Liver (tissue), 9 donors: Measurements from ENCODE around the gene FOXR1. TPM values are rescaled to one million over a fixed set of nuclear protein-coding genes. Genes with fewer than 3 reads are reported as not detected.

Experiments
- DNase-seq: peaks from one replicate; pipeline ENCODE4 v3.0.0-alpha.2; 2017; ENCODE audit warnings: low spot score
- H3K27ac ChIP-seq, 2 donors: one replicate each; pipeline ENCODE4 v1.7.0; 2013; ENCODE audit warnings: inconsistent platforms in 2 of 2, low read length in 2 of 2, control low read depth in 1 of 2, low read depth in 1 of 2, mild to moderate bottlenecking in 1 of 2
- H3K27me3 ChIP-seq, 4 donors: one replicate each; pipeline versions ENCODE4 v1.6.1 to v1.7.0; 2013; ENCODE audit warnings: low read length in 3 of 4, inconsistent platforms in 1 of 4, mild to moderate bottlenecking in 1 of 4, moderate library complexity in 1 of 4; ENCODE audit not compliant: control insufficient read depth in 4 of 4, insufficient read depth in 4 of 4
- H3K36me3 ChIP-seq, 4 donors: one replicate each; pipeline versions ENCODE4 v1.6.1 to v1.7.0; 2013; ENCODE audit warnings: low read length in 3 of 4, mild to moderate bottlenecking in 3 of 4, low read depth in 1 of 4, moderate library complexity in 1 of 4; ENCODE audit not compliant: control insufficient read depth in 4 of 4, insufficient read depth in 3 of 4
- H3K4me1 ChIP-seq, 4 donors: one replicate each; pipeline versions ENCODE4 v1.6.1 to v1.7.0; 2013; ENCODE audit warnings: low read length in 3 of 4, mild to moderate bottlenecking in 3 of 4, moderate library complexity in 1 of 4; ENCODE audit not compliant: control insufficient read depth in 4 of 4, insufficient read depth in 4 of 4
- H3K4me3 ChIP-seq, 3 donors: one replicate each; pipeline versions ENCODE4 v1.6.1 to v1.7.0; 2013; ENCODE audit warnings: low read length in 3 of 3, control low read depth in 1 of 3, low read depth in 1 of 3, mild to moderate bottlenecking in 1 of 3
- H3K9ac ChIP-seq, 2 donors: one replicate each; pipeline ENCODE4 v1.7.0; 2013; ENCODE audit warnings: low read length in 2 of 2, mild to moderate bottlenecking in 2 of 2, moderate library complexity in 2 of 2, control low read depth in 1 of 2, low read depth in 1 of 2
- H3K9me3 ChIP-seq, 4 donors: one replicate each; pipeline versions ENCODE4 v1.6.1 to v1.7.0; 2013; ENCODE audit warnings: low read length in 3 of 4; ENCODE audit not compliant: control insufficient read depth in 4 of 4
- ATF3 ChIP-seq: IDR thresholded peaks from 2 replicates; pipeline ENCODE4 v1.6.1; 2016; ENCODE audit warnings: antibody characterized with exemption
- EGR1 ChIP-seq, 2 donors: IDR thresholded peaks; 2 replicates each; pipeline ENCODE4 v1.6.1; 2016 to 2018; ENCODE audit warnings: antibody characterized with exemption in 2 of 2, low read depth in 2 of 2
- FOXA2 ChIP-seq: IDR thresholded peaks from 2 replicates; pipeline ENCODE4 v1.6.1; 2016; ENCODE audit warnings: antibody characterized with exemption
- JUND ChIP-seq, 2 donors: IDR thresholded peaks; 2 replicates each; pipeline ENCODE4 v1.6.1; 2016; ENCODE audit warnings: antibody characterized with exemption in 2 of 2
- RAD21 ChIP-seq, 2 donors: IDR thresholded peaks; 2 replicates each; pipeline ENCODE4 v1.6.1; 2016; ENCODE audit warnings: antibody characterized with exemption in 2 of 2, mild to moderate bottlenecking in 2 of 2
- REST ChIP-seq: IDR thresholded peaks from 2 replicates; pipeline ENCODE4 v1.6.1; 2016; ENCODE audit warnings: antibody characterized with exemption, mild to moderate bottlenecking
- RXRA ChIP-seq, 2 donors: IDR thresholded peaks; 2 replicates each; pipeline ENCODE4 v1.6.1; 2017 to 2018; ENCODE audit warnings: antibody characterized with exemption in 2 of 2, mild to moderate bottlenecking in 1 of 2
- SP1 ChIP-seq: IDR thresholded peaks from 2 replicates; pipeline ENCODE4 v1.6.1; 2018; ENCODE audit warnings: antibody characterized with exemption, mild to moderate bottlenecking
- TAF1 ChIP-seq: conservative IDR thresholded peaks from 2 replicates; pipeline ENCODE4 v1.6.1; 2016; ENCODE audit warnings: antibody characterized with exemption, mild to moderate bottlenecking
- YY1 ChIP-seq: IDR thresholded peaks from 2 replicates; pipeline ENCODE4 v1.6.1; 2016; ENCODE audit warnings: antibody characterized with exemption, mild to moderate bottlenecking
- WGBS: extraction: QIAGEN DNeasy Blood & Tissue Kit; methylation state at CpG from one replicate; pipeline ENCODE4 v1.1.7; 2013; 5-methylcytosine and 5-hydroxymethylcytosine counted together
- polyA plus RNA-seq, 2 donors: library from polyadenylated mRNA; stranded (reverse) in 1 of 2; unstranded in 1 of 2; fragments of 200-250 nt in 1 of 2; fragments of >200 nt in 1 of 2; fragmentation: Nextera tagmentation in 1 of 2; extraction: Ambion mirVana in 1 of 2; gene quantifications; one replicate each; pipeline versions ENCODE4 v1.2.1 to v1.2.3, GENCODE V29; 2013 to 2015
- total RNA-seq, 2 donors: library from RNA; depleted of rRNA; stranded (reverse); fragments of >200 nt; gene quantifications; one replicate each; pipeline ENCODE4 v1.2.3, GENCODE V29; 2014
- donor health status: healthy.
- donor health status: healthy.
- donor health status: healthy.
- donor health status: healthy.
- donor health status: healthy.

FOXR1 gene
- total and polyA plus RNA-seq, 4 donors, result not detected

- WGBS, result 8% methylated on average over 7 of the region's 7 CpGs
- H3K27ac ChIP-seq, result peak overlapping the region; percentile 91 to 94
- TF ChIP-seq YY1, result no peak
- TF ChIP-seq EGR1 (IDR thresholded peaks at IDR 0.05; ENCODE audit: low read depth in 2 of 2), result no peak
- TF ChIP-seq RXRA (IDR thresholded peaks at IDR 0.05), result no peak
- H3K4me3 ChIP-seq, result peak overlapping the region; percentile 75 to 85 (median 76)
- H3K9ac ChIP-seq, result peak overlapping the region; percentile 68 to 72
- DNase-seq, result no peak
- H3K27me3 ChIP-seq, result no peaks in the 10 kb centered on the region
- H3K9me3 ChIP-seq, result no peaks in the 10 kb centered on the region
- no peaks in the 10 kb centered on the region for H3K36me3 ChIP-seq
- H3K4me1 ChIP-seq, result peaks cover 18 to 76% (median 67%) of the 10 kb centered on the region in 4 donors
These were observed 47.6 kb upstream of the FOXR1 start for GRCh38 chr11:118923721-118924587.

- TF ChIP-seq REST (no peak), SP1 (no peak), FOXA2 (no peak), ATF3 (no peak), EGR1 (IDR thresholded peaks at IDR 0.05; ENCODE audit: low read depth in 2 of 2) (no peak), TAF1 (no peak), YY1 (no peak)
- H3K36me3 ChIP-seq, result no peaks in the 10 kb centered on the region
- no peak for DNase-seq
- WGBS, result under 1% methylated on average over 45 of the region's 45 CpGs
- peak overlapping the region; percentile 91 to 94 for H3K27ac ChIP-seq
- H3K4me1 ChIP-seq, result peaks cover 20 to 70% (median 59%) of the 10 kb centered on the region in 4 donors
- H3K9ac ChIP-seq, result peak overlapping the region; percentile 68 to 72
- H3K9me3 ChIP-seq, result no peaks in the 10 kb centered on the region
- no peaks in the 10 kb centered on the region for H3K27me3 ChIP-seq
- peak overlapping the region; percentile 75 to 85 (median 76) for H3K4me3 ChIP-seq
These were observed 46.7 kb upstream of the FOXR1 start for GRCh38 chr11:118924591-118925585.

- TF ChIP-seq JUND (IDR thresholded peaks at IDR 0.05) (peak in 1 of 2 donors; percentile 79), RAD21 (IDR thresholded peaks at IDR 0.05) (no peak)
- Histone ChIP-seq H3K27ac (peak overlapping the region; percentile 97 to 99), H3K36me3 (no peaks in the 10 kb centered on the region), H3K27me3 (no peaks in the 10 kb centered on the region), H3K9ac (peak overlapping the region in 1 of 2 donors; percentile 4), H3K9me3 (no peaks in the 10 kb centered on the region), H3K4me1 (peaks cover 7 to 51% (median 39%) of the 10 kb centered on the region in 4 donors), H3K4me3 (no peak overlapping the region)
- no peak for DNase-seq
- WGBS, result 6% methylated on average over 7 of the region's 7 CpGs
These were observed 43.9 kb upstream of the FOXR1 start for GRCh38 chr11:118927554-118928100.
